ENCODE results near the gene TLE3. TPM values are rescaled to one million over a fixed set of nuclear protein-coding genes. Genes with fewer than 3 reads are reported as not detected.

Gene TLE3
- total RNA-seq, 1 experiment from 2014 or later, result 98.2 TPM

DNA sequence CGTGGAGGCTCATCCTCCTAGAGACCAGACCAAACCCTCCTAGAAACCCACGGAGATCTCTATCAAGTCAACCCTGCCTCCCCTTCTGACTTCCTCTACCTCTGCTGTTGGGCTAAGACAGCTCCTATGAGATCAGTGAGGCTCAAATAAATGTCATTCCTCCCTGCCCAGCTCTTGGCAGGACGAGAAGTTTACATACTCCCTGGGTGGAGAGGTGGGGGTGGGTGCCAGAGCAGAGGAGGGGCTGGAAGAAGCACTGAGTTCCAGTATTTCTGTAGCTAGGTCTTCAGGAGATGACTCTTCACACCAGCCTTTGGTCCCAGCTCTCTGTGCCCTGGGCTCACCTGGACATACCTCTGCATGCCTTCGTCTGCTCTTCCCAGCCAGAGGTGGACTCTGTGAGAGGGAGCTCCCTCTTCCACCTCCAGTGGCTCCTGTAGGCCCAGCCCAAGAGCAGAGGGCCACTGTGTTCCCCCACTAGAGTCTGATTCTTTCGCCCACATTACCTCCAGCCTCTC is 42.4 kb upstream of the TLE3 start:
- Histone ChIP-seq H3K56ac (ENCODE audit: insufficient read length, low read depth, low read length) (no peak overlapping the region), H2AFZ (ENCODE audit: low read length) (no peak overlapping the region), H3K4me2 (ENCODE audit: insufficient read depth, insufficient read length, low read length) (no peak overlapping the region), H2BK5ac (ENCODE audit: insufficient read length, low read length) (no peak overlapping the region), H2BK20ac (ENCODE audit: low read depth, low read length, poor library complexity, severe bottlenecking) (no peak overlapping the region), H3K18ac (ENCODE audit: insufficient read length, low read depth, low read length) (peak overlapping the region; percentile 38), H3K79me1 (ENCODE audit: insufficient read depth, low read depth, low read length, poor library complexity, severe bottlenecking) (no peaks in the 10 kb centered on the region), H3K4me1 (ENCODE audit: insufficient read depth, low read length) (peaks cover 7% of the 10 kb centered on the region; the same call in 1 of the 2 replicates), H3K27me3 (ENCODE audit: insufficient read depth, low read length) (no peaks in the 10 kb centered on the region), H3K79me2 (ENCODE audit: insufficient read depth, low read length) (0 out of 2 replicates have a peak, but pooled peaks cover 2% of the 10 kb centered on the region), H3K4ac (ENCODE audit: low read depth, low read length) (no peak overlapping the region), H3K14ac (ENCODE audit: insufficient read depth, low read length) (peak overlapping the region; percentile 60), H3K27ac (ENCODE audit: insufficient read length, low read depth, low read length) (no peak overlapping the region), H4K20me1 (ENCODE audit: control insufficient read depth, insufficient read depth, insufficient read length) (no peaks in the 10 kb centered on the region), H2BK120ac (ENCODE audit: low read depth, low read length, poor library complexity, severe bottlenecking) (no peak overlapping the region), H3K9me3 (ENCODE audit: control insufficient read depth, low read depth, low read length) (no peaks in the 10 kb centered on the region), H3K9ac (ENCODE audit: extremely low read depth, insufficient read length, low read length) (no peak overlapping the region), H2BK12ac (ENCODE audit: insufficient read length, low read depth, low read length) (no peak overlapping the region), H3K23me2 (ENCODE audit: insufficient read length, low read depth, low read length, poor library complexity, severe bottlenecking) (no peaks in the 10 kb centered on the region), H4K91ac (ENCODE audit: insufficient read length, low read depth, low read length) (no peak overlapping the region), H2BK15ac (ENCODE audit: low read depth, low read length) (no peak overlapping the region), H3K23ac (ENCODE audit: insufficient read length, low read depth, low read length) (no peak overlapping the region), H4K5ac (ENCODE audit: insufficient read length, low read depth, low read length) (no peak overlapping the region), H4K8ac (replicated peaks; ENCODE audit: insufficient read length, low read depth, low read length) (no peak overlapping the region), H3T11ph (ENCODE audit: low read length) (no peak overlapping the region), H2AK5ac (ENCODE audit: insufficient read length, low read length) (no peak overlapping the region)
- DNase-seq, result no peak
- Mint-ChIP-seq H3K4me1 (peaks cover 47 to 53% of the 10 kb centered on the region in 2 experiments), H3K27ac (peak overlapping the region in 2 of 3 experiments; percentile 53 to 64; a peak in 2 of 7 replicates), H3K4me3 (no peak overlapping the region; a peak in 1 of 5 replicates), H3K9me3 (peaks cover 0 to 3% of the 10 kb centered on the region in 2 experiments; a peak in 1 of 5 replicates), H3K36me3 (ENCODE audit: insufficient read depth in 1 of 3, low read depth in 3 of 3) (no peaks in the 10 kb centered on the region; a peak in 1 of 7 replicates), H3K27me3 (ENCODE audit: low read depth) (peaks cover 44% of the 10 kb centered on the region)
- TF ChIP-seq, protein P1, sequence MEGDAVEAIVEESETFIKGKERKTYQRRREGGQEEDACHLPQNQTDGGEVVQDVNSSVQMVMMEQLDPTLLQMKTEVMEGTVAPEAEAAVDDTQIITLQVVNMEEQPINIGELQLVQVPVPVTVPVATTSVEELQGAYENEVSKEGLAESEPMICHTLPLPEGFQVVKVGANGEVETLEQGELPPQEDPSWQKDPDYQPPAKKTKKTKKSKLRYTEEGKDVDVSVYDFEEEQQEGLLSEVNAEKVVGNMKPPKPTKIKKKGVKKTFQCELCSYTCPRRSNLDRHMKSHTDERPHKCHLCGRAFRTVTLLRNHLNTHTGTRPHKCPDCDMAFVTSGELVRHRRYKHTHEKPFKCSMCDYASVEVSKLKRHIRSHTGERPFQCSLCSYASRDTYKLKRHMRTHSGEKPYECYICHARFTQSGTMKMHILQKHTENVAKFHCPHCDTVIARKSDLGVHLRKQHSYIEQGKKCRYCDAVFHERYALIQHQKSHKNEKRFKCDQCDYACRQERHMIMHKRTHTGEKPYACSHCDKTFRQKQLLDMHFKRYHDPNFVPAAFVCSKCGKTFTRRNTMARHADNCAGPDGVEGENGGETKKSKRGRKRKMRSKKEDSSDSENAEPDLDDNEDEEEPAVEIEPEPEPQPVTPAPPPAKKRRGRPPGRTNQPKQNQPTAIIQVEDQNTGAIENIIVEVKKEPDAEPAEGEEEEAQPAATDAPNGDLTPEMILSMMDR (conservative IDR thresholded peaks at IDR 0.05), result no peak
- no CpG with 5 or more reads among the region's 5 CpGs for WGBS (ENCODE audit: extremely low coverage, insufficient read length, low lambda C conversion rate)

Measured in H9 (cell line).